Adrenal gland (tissue), 12 donors: Measurements from ENCODE around the gene PABPC1L. TPM values are rescaled to one million over a fixed set of nuclear protein-coding genes. Genes with fewer than 3 reads are reported as not detected.

ENCODE experiments used
- DNase-seq, 7 donors: peaks; one replicate each; pipeline ENCODE4 v3.0.0-alpha.2; 2019 to 2020
- H3K27ac ChIP-seq, 5 donors: fragments of 200-600 bp; sonication (generic) in 4 of 5; 1 replicate in 3 of 5; 2 replicates in 2 of 5; pipeline versions ENCODE4 v1.5.1 to v1.8.0; 2016 to 2020; ENCODE audit warnings: mild to moderate bottlenecking in 1 of 5
- H3K27me3 ChIP-seq: fragments of 200-600 bp; 2 replicates; pipeline ENCODE4 v1.8.0; 2021
- H3K36me3 ChIP-seq, 2 donors: fragments of 200-600 bp; replicated peaks in 1 of 2; 1 replicate in 1 of 2; 2 replicates in 1 of 2; pipeline versions ENCODE4 v1.5.1 to v1.8.0; 2018 to 2022
- H3K4me1 ChIP-seq, 2 donors: fragments of 200-600 bp; replicated peaks in 1 of 2; 1 replicate in 1 of 2; 2 replicates in 1 of 2; pipeline versions ENCODE4 v1.5.1 to v1.8.0; 2018 to 2021
- H3K4me3 ChIP-seq, 4 donors: fragments of 200-600 bp; sonication (generic) in 3 of 4; one replicate each; pipeline ENCODE4 v1.5.1; 2016 to 2018
- H3K9me3 ChIP-seq, 3 donors: fragments of 200-600 bp; sonication (generic) in 1 of 3; replicated peaks in 1 of 3; 1 replicate in 2 of 3; 2 replicates in 1 of 3; pipeline versions ENCODE4 v1.5.1 to v1.8.0; 2016 to 2021
- CTCF ChIP-seq, 6 experiments: fragments of 450-650 bp in 4 of 6; fragments of 200-600 bp in 2 of 6; sonication (generic) in 1 of 6; IDR thresholded peaks; 1 replicate in 5 of 6; 2 replicates in 1 of 6; pipeline versions ENCODE4 v1.5.1 to v1.8.0; 2016 to 2021; ENCODE audit warnings: antibody characterized with exemption in 6 of 6, mild to moderate bottlenecking in 2 of 6, moderate library complexity in 1 of 6
- POLR2A ChIP-seq, 2 donors: fragments of 450-650 bp; IDR thresholded peaks; one replicate each; pipeline ENCODE4 v1.6.1; 2017; ENCODE audit warnings: antibody characterized with exemption in 2 of 2, mild to moderate bottlenecking in 2 of 2, moderate library complexity in 1 of 2
- WGBS, 4 donors: extraction: QIAGEN DNeasy Blood & Tissue Kit in 2 of 4; methylation state at CpG; one replicate each; pipeline versions ENCODE4 v1.1.5 to v1.1.7; 2013 to 2017; 5-methylcytosine and 5-hydroxymethylcytosine counted together
- intact Hi-C, 2 donors: fragments of 100-400 bp; cut with DNase I; formaldehyde crosslinking; loops; one replicate each; pipeline versions ENCODE4 v1.14.1 to v1.15.0; 2022 to 2023
- polyA plus RNA-seq, 3 donors: library from polyadenylated mRNA; stranded (reverse); fragments of 200-250 nt in 2 of 3; fragments of 350-450 nt in 1 of 3; fragmentation: Illumina TruSeq in 1 of 3; extraction: RNeasy Lipid Tissue Mini Kit (QIAGEN cat#74804) in 1 of 3; gene quantifications; one replicate each; pipeline ENCODE4 v1.2.3, GENCODE V29; 2013 to 2014
- total RNA-seq, 9 donors: library from RNA; depleted of rRNA in 4 of 9; stranded (reverse); fragments of >200 nt in 4 of 9; fragments of 120-200 nt in 1 of 9; fragmentation: NEBNext Ultra II Directional in 1 of 9; extraction: Animal tissue kit (Norgen Biotek cat#: 25700) in 1 of 9; gene quantifications; one replicate each; pipeline versions ENCODE4 v1.1.0 to v1.2.4, GENCODE V29; 2013 to 2023
- donor health status: healthy with polysubstance abuse.
- donor health status: Bipolar disorder and iron deficiency.
- donor health status: DM: yes; HTN: yes; CAD: no.
- donor health status: DM: no; HTN: no; CAD: no.
- donor health status: DM: no; HTN: no; CAD: no.
- donor health status: DM: yes; HTN: yes; CAD: no.

Gene PABPC1L
- total and polyA plus RNA-seq, 12 donors: 2.8 to 90.3 (median 13.1) TPM

- WGBS, 4 donors: 91 to 95% (median 92%) methylated on average over 4 of the region's 4 CpGs
- Histone ChIP-seq H3K9me3 (no peaks in the 10 kb centered on the region), H3K4me3 (no peak overlapping the region), H3K27me3 (no peaks in the 10 kb centered on the region), H3K27ac (no peak overlapping the region), H3K4me1 (peaks cover 0 to 8% of the 10 kb centered on the region in 2 donors), H3K36me3 (peaks cover 0 to 62% of the 10 kb centered on the region in 2 donors)
- TF ChIP-seq CTCF (IDR thresholded peaks at IDR 0.05) (no peak), POLR2A (IDR thresholded peaks at IDR 0.05) (no peak)
- intact Hi-C loops: no loop called here
- no peak for DNase-seq
Measured at GRCh38 chr20:44943828-44944227, 34.0 kb downstream of the PABPC1L start.

DNA sequence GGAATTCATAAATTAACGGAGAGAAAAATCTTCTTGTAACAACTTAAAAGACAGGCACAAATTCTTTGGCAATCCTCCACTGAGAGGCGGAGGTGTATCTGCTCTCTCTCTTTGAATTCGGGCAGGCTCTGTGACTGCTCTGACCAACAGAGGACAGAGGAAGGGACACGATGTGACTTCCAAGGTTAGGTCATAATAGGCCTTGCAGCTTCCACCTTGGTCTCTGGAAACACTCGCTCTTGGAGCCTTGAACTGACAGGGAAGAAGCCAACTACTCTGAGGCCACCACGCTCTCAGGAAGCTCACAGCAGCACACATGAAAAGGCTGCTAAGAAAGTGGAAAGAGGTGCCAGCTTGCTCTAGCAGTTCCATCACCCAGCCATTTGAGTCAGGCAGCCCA is 35.4 kb downstream of the PABPC1L start:
- DNase-seq: peak in 6 of 7 donors; percentile 27 to 67 (median 50)
- peaks cover 0 to 76% of the 10 kb centered on the region in 2 donors for H3K36me3 ChIP-seq
- H3K27ac ChIP-seq: peak overlapping the region in 1 of 5 donors; percentile 11
- H3K4me3 ChIP-seq: no peak overlapping the region
- H3K4me1 ChIP-seq: peaks cover 0 to 8% of the 10 kb centered on the region in 2 donors
- intact Hi-C loops: no loop called here
- TF ChIP-seq POLR2A (IDR thresholded peaks at IDR 0.05): no peak
- no peak for TF ChIP-seq CTCF (IDR thresholded peaks at IDR 0.05)
- no peaks in the 10 kb centered on the region for H3K9me3 ChIP-seq
- 41 to 59% (median 50%) methylated on average over 6 of the region's 6 CpGs for WGBS, 4 donors
- no peaks in the 10 kb centered on the region for H3K27me3 ChIP-seq

- no peak for DNase-seq
- peaks cover 0 to 8% of the 10 kb centered on the region in 2 donors for H3K4me1 ChIP-seq
- H3K4me3 ChIP-seq: no peak overlapping the region
- no peaks in the 10 kb centered on the region for H3K9me3 ChIP-seq
- peaks cover 0 to 81% of the 10 kb centered on the region in 2 donors for H3K36me3 ChIP-seq
- no peaks in the 10 kb centered on the region for H3K27me3 ChIP-seq
- 78 to 92% (median 89%) methylated on average over 2 of the region's 2 CpGs for WGBS, 4 donors
- no peak overlapping the region for H3K27ac ChIP-seq
- intact Hi-C loops: no loop called here
- TF ChIP-seq CTCF (IDR thresholded peaks at IDR 0.05) (no peak), POLR2A (IDR thresholded peaks at IDR 0.05) (no peak)
Measured at GRCh38 chr20:44946271-44946852, 36.5 kb downstream of the PABPC1L start.

- 93 to 99% (median 97%) methylated on average over 5 of the region's 5 CpGs for WGBS, 4 donors
- TF ChIP-seq CTCF (IDR thresholded peaks at IDR 0.05) (no peak), POLR2A (IDR thresholded peaks at IDR 0.05) (no peak)
- Histone ChIP-seq H3K9me3 (no peaks in the 10 kb centered on the region), H3K4me1 (peaks cover 0 to 8% of the 10 kb centered on the region in 2 donors), H3K4me3 (no peak overlapping the region), H3K27ac (no peak overlapping the region), H3K36me3 (peaks cover 0 to 80% of the 10 kb centered on the region in 2 donors), H3K27me3 (no peaks in the 10 kb centered on the region)
- DNase-seq: no peak
- intact Hi-C loops: no loop called here
Measured at GRCh38 chr20:44948107-44948506, 38.2 kb downstream of the PABPC1L start.
